ENCODE data around the gene JAML. TPM values are rescaled to one million over a fixed set of nuclear protein-coding genes. Genes with fewer than 3 reads are reported as not detected.

The JAML gene
- total and polyA plus RNA-seq, 9 of the 15 experiments (the other 6 are each of a cell fraction or from before 2014, with no cell fraction given), result 0.05 to 0.32 (median 0.22) TPM; not detected in 4

- TF ChIP-seq ZNF407 (IDR thresholded peaks at IDR 0.05; ENCODE audit: low read depth), result no peak
- no peak for TF ChIP-seq ZNF699 (CRISPR knock-in tag; IDR thresholded peaks at IDR 0.05; ENCODE audit: insufficient replicate concordance)
- no peak for TF ChIP-seq ZSCAN32 (CRISPR knock-in tag; IDR thresholded peaks at IDR 0.05)
- TF ChIP-seq, protein P1, sequence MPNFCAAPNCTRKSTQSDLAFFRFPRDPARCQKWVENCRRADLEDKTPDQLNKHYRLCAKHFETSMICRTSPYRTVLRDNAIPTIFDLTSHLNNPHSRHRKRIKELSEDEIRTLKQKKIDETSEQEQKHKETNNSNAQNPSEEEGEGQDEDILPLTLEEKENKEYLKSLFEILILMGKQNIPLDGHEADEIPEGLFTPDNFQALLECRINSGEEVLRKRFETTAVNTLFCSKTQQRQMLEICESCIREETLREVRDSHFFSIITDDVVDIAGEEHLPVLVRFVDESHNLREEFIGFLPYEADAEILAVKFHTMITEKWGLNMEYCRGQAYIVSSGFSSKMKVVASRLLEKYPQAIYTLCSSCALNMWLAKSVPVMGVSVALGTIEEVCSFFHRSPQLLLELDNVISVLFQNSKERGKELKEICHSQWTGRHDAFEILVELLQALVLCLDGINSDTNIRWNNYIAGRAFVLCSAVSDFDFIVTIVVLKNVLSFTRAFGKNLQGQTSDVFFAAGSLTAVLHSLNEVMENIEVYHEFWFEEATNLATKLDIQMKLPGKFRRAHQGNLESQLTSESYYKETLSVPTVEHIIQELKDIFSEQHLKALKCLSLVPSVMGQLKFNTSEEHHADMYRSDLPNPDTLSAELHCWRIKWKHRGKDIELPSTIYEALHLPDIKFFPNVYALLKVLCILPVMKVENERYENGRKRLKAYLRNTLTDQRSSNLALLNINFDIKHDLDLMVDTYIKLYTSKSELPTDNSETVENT (CRISPR knock-in tag; IDR thresholded peaks at IDR 0.05), result no peak
- TF ChIP-seq CREM (IDR thresholded peaks at IDR 0.05; ENCODE audit: low read depth), result peak; percentile 61; the same call in 1 of the 2 replicates
- TF ChIP-seq ZNF277 (CRISPR knock-in tag; IDR thresholded peaks at IDR 0.05; ENCODE audit: borderline replicate concordance), result no peak
- peak; percentile 65 for TF ChIP-seq ELF2 (CRISPR knock-in tag; IDR thresholded peaks at IDR 0.05)
- TF ChIP-seq CBX8 (IDR thresholded peaks at IDR 0.05; ENCODE audit: borderline replicate concordance, extremely low read depth, low read depth, low read length, poor library complexity, severe bottlenecking), result no peak
- TF ChIP-seq GATA2 (CRISPR knock-in tag; IDR thresholded peaks at IDR 0.05), result peak; percentile 97
These were observed 16.4 kb upstream of the JAML start (continued) for GRCh38 chr11:118240999-118241763.
